Uterus (tissue), 2 donors: ENCODE data around the gene PYGM.

Source experiments
- POLR2A ChIP-seq, 2 donors: fragments of 450-650 bp; IDR thresholded peaks; one replicate each; pipeline ENCODE4 v1.6.1; 2016; ENCODE audit warnings: antibody characterized with exemption in 2 of 2, mild to moderate bottlenecking in 1 of 2, moderate library complexity in 1 of 2
- TF ChIP-seq, protein P1 (sequence below), 4 experiments: fragments of 200-600 bp in 2 of 4; fragments of 450-650 bp in 2 of 4; sonication (generic) in 2 of 4; IDR thresholded peaks; one replicate each; pipeline ENCODE4 v1.5.1; 2016 to 2019; ENCODE audit warnings: antibody characterized with exemption in 4 of 4, mild to moderate bottlenecking in 2 of 4, moderate library complexity in 1 of 4

DNA sequence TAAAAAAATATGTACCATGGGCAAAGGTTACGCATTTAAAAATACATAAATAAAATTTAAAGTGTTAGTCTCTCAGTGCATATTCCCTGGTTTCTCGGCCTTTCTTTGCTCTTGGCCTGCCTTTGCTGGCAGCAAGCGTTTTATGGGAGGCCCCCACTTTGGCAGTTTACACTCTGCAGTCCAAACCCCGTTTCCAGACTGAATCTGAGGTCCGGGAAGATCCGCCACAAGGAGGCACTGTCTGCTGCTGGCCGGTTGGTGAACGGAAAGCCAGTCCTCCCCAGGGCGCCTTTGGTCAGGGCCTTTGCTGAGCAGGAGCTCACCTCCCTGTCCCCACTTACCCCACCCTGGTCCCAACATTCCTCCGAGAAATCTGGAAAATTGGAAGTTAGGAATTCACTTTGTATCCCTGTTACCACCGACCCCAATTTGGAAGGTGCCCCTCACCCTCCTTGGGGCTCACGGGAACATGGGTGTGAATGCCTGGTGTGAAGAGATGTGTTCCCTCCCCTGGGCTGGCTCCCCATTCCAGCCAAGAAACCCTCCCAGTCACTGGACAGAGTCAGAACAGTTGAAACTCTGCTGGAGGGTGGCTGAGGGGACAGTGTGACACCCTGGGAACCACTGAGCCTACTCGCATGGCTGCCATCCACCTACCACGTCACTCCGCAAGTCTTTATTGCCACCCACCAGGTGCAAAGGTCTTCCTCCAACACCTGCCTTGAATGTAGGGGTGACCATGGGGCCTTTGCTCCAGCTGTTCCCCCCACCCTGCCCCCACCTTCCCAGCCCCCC, 27.9 kb upstream of the PYGM start:
- TF ChIP-seq POLR2A (IDR thresholded peaks at IDR 0.05): no peak
- TF ChIP-seq, protein P1, sequence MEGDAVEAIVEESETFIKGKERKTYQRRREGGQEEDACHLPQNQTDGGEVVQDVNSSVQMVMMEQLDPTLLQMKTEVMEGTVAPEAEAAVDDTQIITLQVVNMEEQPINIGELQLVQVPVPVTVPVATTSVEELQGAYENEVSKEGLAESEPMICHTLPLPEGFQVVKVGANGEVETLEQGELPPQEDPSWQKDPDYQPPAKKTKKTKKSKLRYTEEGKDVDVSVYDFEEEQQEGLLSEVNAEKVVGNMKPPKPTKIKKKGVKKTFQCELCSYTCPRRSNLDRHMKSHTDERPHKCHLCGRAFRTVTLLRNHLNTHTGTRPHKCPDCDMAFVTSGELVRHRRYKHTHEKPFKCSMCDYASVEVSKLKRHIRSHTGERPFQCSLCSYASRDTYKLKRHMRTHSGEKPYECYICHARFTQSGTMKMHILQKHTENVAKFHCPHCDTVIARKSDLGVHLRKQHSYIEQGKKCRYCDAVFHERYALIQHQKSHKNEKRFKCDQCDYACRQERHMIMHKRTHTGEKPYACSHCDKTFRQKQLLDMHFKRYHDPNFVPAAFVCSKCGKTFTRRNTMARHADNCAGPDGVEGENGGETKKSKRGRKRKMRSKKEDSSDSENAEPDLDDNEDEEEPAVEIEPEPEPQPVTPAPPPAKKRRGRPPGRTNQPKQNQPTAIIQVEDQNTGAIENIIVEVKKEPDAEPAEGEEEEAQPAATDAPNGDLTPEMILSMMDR (IDR thresholded peaks at IDR 0.05): peak in 3 of 4 experiments; percentile 41 to 51 (median 50)
